Kidney (tissue), 14 donors: ENCODE results near the gene SIVA1. TPM values are rescaled to one million over a fixed set of nuclear protein-coding genes. Genes with fewer than 3 reads are reported as not detected.

Experiments
- DNase-seq, 5 donors: peaks; one replicate each; pipeline ENCODE4 v3.0.0-alpha.2; 2013 to 2020
- FAIRE-seq: peaks from 2 replicates; lab custom pipeline; 2012; peaks lifted over from hg19 to GRCh38; lab: Jason Lieb, UNC
- H3K27ac ChIP-seq, 2 donors: one replicate each; pipeline ENCODE4 v1.7.0; 2013; ENCODE audit warnings: low read depth in 2 of 2, low read length in 2 of 2, inconsistent platforms in 1 of 2
- H3K27me3 ChIP-seq: one replicate; pipeline ENCODE4 v1.7.1; 2013; ENCODE audit warnings: low read length, inconsistent platforms; ENCODE audit not compliant: control insufficient read depth, insufficient read depth
- H3K36me3 ChIP-seq, 3 donors: one replicate each; pipeline versions ENCODE4 v1.7.0 to v1.7.1; 2013; ENCODE audit warnings: low read length in 3 of 3, control low read depth in 1 of 3, inconsistent platforms in 1 of 3; ENCODE audit not compliant: insufficient read depth in 3 of 3, control insufficient read depth in 2 of 3
- H3K4me1 ChIP-seq, 3 donors: one replicate each; pipeline versions ENCODE4 v1.7.0 to v1.7.1; 2013; ENCODE audit warnings: low read length in 3 of 3, inconsistent platforms in 1 of 3, low read depth in 1 of 3; ENCODE audit not compliant: control insufficient read depth in 2 of 3, insufficient read depth in 2 of 3
- H3K4me3 ChIP-seq, 3 donors: one replicate each; pipeline versions ENCODE4 v1.7.0 to v1.8.1; 2013; ENCODE audit warnings: low read length in 3 of 3, control low read depth in 1 of 3, inconsistent platforms in 1 of 3
- H3K9ac ChIP-seq, 3 donors: one replicate each; pipeline versions ENCODE4 v1.7.0 to v1.7.1; 2013; ENCODE audit warnings: low read length in 3 of 3, control low read depth in 1 of 3, inconsistent platforms in 1 of 3
- H3K9me3 ChIP-seq, 3 donors: one replicate each; pipeline versions ENCODE4 v1.7.0 to v1.7.1; 2013; ENCODE audit warnings: low read length in 3 of 3, control low read depth in 1 of 3, inconsistent platforms in 1 of 3; ENCODE audit not compliant: control insufficient read depth in 2 of 3, insufficient read depth in 1 of 3
- intact Hi-C: fragments of 100-400 bp; cut with DNase I; formaldehyde crosslinking; loops from one replicate; pipeline ENCODE4 v1.11.1; 2022
- polyA plus RNA-seq: library from polyadenylated mRNA; stranded (reverse); fragments of 350-450 nt; fragmentation: Illumina TruSeq; extraction: RNeasy Lipid Tissue Mini Kit (QIAGEN cat#74804); gene quantifications from one replicate; pipeline ENCODE4 v1.2.3, GENCODE V29; 2014; ENCODE audit warnings: low read depth, low replicate concordance; ENCODE audit not compliant: insufficient read depth
- total RNA-seq: library from RNA; stranded (reverse); fragmentation: NEBNext Ultra II Directional; extraction: Animal tissue kit (Norgen Biotek cat#: 25700); gene quantifications from one replicate; pipeline ENCODE4 v1.2.1, GENCODE V29; 2021
- TF ChIP-seq, protein P1 (sequence below): IDR thresholded peaks from 3 replicates; pipeline ENCODE4 v1.5.1; 2012; ENCODE audit warnings: mild to moderate bottlenecking, moderate library complexity, borderline replicate concordance; ENCODE audit not compliant: insufficient read depth; ENCODE audit errors: extremely low read depth
- donor health status: control.
- donor health status: control.
- donor health status: control.
- donor health status: control.
- donor health status: control.
- donor health status: DM: yes; HTN: yes; CAD: no.
- donor health status: Normal renal cell carcinoma (clear cell type).

The SIVA1 gene
- total and polyA plus RNA-seq, 2 donors from 2014 or later, result 65.7 to 124 TPM

DNA sequence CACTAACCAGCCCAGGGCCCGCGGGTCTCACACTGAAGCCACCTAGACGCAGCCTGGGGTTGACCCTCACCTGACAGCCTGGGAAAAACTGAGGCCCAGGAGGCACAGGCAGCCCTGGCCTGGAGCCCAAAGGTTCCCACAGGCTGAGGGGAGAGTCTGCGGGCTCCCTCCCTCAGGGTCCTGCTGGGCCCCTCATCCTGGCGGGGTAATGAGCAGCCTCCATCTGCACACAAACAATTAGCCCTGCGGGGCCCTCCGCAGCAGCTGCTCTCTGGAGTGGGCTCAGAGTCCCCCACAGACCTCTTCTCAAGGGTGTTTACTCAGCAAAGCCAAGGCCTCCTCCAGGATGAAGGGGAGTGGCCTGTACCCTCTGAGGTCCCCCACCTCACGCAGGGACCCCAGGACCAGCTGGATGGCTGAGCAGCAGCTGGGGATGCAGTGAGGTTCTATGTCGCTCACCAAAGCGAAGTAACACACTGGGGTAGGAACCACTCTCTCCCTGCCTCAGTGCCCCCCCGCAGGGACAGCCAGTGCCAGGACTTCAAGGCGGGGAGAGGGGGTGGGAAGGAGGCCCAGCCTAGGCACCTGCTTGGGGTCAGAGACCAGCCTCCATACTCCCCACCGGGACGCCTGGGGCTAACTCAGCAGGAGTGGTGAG is 35.3 kb downstream of the SIVA1 start:
- Histone ChIP-seq H3K4me1 (peaks cover 0 to 12% (median 3%) of the 10 kb centered on the region in 3 donors), H3K4me3 (no peak overlapping the region), H3K36me3 (no peaks in the 10 kb centered on the region), H3K9ac (no peak overlapping the region), H3K27ac (no peak overlapping the region), H3K9me3 (no peaks in the 10 kb centered on the region), H3K27me3 (no peaks in the 10 kb centered on the region)
- no peak for FAIRE-seq
- intact Hi-C loops, result no loop called here
- no peak for DNase-seq
- TF ChIP-seq, protein P1, sequence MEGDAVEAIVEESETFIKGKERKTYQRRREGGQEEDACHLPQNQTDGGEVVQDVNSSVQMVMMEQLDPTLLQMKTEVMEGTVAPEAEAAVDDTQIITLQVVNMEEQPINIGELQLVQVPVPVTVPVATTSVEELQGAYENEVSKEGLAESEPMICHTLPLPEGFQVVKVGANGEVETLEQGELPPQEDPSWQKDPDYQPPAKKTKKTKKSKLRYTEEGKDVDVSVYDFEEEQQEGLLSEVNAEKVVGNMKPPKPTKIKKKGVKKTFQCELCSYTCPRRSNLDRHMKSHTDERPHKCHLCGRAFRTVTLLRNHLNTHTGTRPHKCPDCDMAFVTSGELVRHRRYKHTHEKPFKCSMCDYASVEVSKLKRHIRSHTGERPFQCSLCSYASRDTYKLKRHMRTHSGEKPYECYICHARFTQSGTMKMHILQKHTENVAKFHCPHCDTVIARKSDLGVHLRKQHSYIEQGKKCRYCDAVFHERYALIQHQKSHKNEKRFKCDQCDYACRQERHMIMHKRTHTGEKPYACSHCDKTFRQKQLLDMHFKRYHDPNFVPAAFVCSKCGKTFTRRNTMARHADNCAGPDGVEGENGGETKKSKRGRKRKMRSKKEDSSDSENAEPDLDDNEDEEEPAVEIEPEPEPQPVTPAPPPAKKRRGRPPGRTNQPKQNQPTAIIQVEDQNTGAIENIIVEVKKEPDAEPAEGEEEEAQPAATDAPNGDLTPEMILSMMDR, result no peak

DNA sequence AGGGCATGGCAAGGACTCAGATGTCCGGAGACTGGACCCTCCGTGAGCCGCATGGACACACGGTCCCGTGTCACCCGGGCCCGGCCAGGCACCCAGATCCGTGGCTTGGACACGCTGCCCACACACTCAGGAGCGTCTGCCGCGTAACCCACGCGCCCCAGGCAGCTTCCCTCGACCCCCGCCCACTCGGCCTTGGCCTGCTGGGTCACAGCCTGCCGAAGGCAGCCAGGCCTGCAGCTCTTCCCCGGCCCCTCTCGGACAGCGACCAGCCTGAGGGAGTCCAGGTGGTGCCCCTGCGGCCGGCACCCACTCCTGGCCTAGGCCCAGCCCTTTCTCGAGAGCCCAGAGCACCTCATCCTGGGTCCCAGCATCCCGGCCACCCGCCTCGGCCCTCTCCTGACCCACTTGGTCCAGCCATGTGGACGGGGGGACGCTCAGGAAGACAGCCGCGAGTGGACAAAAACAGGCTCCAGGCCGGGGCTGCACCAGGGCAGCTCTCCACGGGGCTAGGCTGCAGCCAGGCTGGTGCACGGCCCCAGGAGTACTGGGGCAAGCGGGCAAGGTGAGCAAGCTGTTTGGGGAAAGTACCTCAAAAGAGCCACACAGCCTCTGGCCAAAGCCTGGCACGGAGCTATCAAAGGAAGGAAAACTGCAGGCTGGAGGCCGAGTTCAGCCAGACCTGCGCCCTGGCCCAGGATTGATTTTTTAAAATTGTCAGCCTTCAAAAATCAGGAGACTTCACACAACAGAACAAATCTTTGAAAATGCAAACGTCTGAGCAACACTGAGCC is 36.1 kb downstream of the SIVA1 start:
- no peaks in the 10 kb centered on the region for H3K27me3 ChIP-seq
- H3K9ac ChIP-seq, result no peak overlapping the region
- H3K9me3 ChIP-seq, result no peaks in the 10 kb centered on the region
- H3K27ac ChIP-seq, result no peak overlapping the region
- peaks cover 0 to 20% (median 3%) of the 10 kb centered on the region in 3 donors for H3K4me1 ChIP-seq
- H3K36me3 ChIP-seq, result no peaks in the 10 kb centered on the region
- TF ChIP-seq, protein P1, result no peak
- no peak for DNase-seq
- H3K4me3 ChIP-seq, result no peak overlapping the region
- intact Hi-C loops, result no loop called here
- no peak for FAIRE-seq

DNA sequence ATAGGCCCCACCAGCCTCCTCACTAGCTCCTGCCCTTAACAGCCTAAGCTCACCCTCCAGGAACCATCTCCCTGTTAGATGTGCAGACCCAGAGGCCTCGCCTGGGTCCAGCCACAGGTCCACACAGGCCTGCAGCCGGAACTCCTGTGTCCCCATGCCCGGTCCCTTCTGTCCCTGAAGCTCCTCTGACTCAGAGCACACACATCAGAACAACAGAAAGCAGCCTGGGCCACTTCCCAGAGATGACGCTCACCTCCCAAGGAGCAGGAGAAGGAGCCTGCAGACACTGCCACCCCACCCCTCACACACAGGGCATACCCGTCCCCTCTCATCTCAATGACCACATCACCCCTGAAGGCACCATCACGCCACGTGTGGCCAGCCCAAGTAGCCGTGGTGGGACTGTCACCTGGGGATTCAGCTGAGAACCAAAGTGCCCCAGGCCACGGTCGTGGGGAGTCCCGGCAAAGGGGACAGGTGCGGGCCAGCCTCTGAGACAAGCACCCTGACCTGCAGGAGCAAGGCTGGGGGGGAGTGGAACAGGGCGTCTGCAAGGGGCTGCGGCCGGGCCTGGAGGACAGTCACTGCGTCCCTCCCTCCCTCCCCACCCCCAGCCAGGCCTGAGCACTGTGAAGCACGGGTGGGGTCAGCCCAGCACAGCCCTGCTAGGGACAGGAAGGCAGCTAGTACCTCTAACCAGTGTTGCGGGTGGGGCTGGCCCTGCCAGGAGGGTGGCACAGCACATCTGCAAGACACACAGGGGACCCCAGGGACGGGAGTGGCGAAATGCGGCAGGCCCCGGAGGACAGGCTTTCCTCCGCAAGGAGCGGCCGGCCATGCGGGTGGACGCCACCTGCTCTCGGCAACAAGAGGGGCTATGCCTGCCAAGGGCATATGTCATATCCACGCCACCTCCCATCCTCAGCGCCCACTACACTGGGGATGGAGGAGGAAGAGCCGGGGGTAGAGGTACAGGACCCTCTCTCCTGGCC is 37.1 kb downstream of the SIVA1 start:
- intact Hi-C loops, result no loop called here
- Histone ChIP-seq H3K9me3 (no peaks in the 10 kb centered on the region), H3K9ac (no peak overlapping the region), H3K4me1 (peaks cover 0 to 23% (median 3%) of the 10 kb centered on the region in 3 donors), H3K27ac (no peak overlapping the region), H3K27me3 (no peaks in the 10 kb centered on the region), H3K4me3 (no peak overlapping the region), H3K36me3 (no peaks in the 10 kb centered on the region)
- FAIRE-seq, result no peak
- TF ChIP-seq, protein P1, result no peak
- DNase-seq, result no peak
